Mesenchymal stem cell (in vitro differentiated cells and primary cell): ENCODE measurements around the gene TMEM187.

Experiments used
- DNase-seq: peaks from one replicate; pipeline ENCODE4 v3.0.0-alpha.2; 2013
- H2AFZ ChIP-seq: one replicate; pipeline ENCODE4 v1.6.1; 2013; ENCODE audit warnings: low read depth, mild to moderate bottlenecking, control low read depth, inconsistent platforms, low read length, moderate library complexity
- H2AK5ac ChIP-seq: 2 replicates; pipeline ENCODE4 v1.6.1; 2013; ENCODE audit warnings: low read length, moderate library complexity, mild to moderate bottlenecking, inconsistent platforms; ENCODE audit not compliant: severe bottlenecking
- H2BK120ac ChIP-seq: one replicate; pipeline ENCODE4 v1.6.1; 2013; ENCODE audit warnings: low read depth, mild to moderate bottlenecking, inconsistent platforms, low read length, moderate library complexity
- H2BK12ac ChIP-seq, 2 experiments: one replicate each; pipeline ENCODE4 v1.6.1; 2013; ENCODE audit warnings: inconsistent platforms in 2 of 2, low read length in 2 of 2, mild to moderate bottlenecking in 2 of 2, moderate library complexity in 2 of 2, control low read depth in 1 of 2
- H2BK15ac ChIP-seq: one replicate; pipeline ENCODE4 v1.6.1; 2013; ENCODE audit warnings: mild to moderate bottlenecking, low read depth, inconsistent platforms; ENCODE audit not compliant: poor library complexity, severe bottlenecking
- H2BK5ac ChIP-seq: 2 replicates; pipeline ENCODE4 v1.6.1; 2013; ENCODE audit warnings: low read depth, mild to moderate bottlenecking, low read length, control low read depth, inconsistent platforms; ENCODE audit not compliant: poor library complexity, severe bottlenecking
- H3K14ac ChIP-seq, 2 experiments: one replicate each; pipeline ENCODE4 v1.6.1; 2013; ENCODE audit warnings: inconsistent platforms in 2 of 2, low read length in 2 of 2, control low read depth in 1 of 2, mild to moderate bottlenecking in 1 of 2, moderate library complexity in 1 of 2
- H3K18ac ChIP-seq, 2 experiments: one replicate each; pipeline ENCODE4 v1.6.1; 2013; ENCODE audit warnings: inconsistent platforms in 2 of 2, low read length in 2 of 2, control low read depth in 1 of 2, low read depth in 1 of 2, mild to moderate bottlenecking in 1 of 2
- H3K23ac ChIP-seq, 2 experiments: one replicate each; pipeline ENCODE4 v1.6.1; 2013; ENCODE audit warnings: inconsistent platforms in 2 of 2, low read length in 2 of 2, mild to moderate bottlenecking in 2 of 2, moderate library complexity in 2 of 2, control low read depth in 1 of 2
- H3K27ac ChIP-seq: 2 replicates; pipeline ENCODE4 v1.5.1; 2013; ENCODE audit warnings: mild to moderate bottlenecking, moderate library complexity, low read length, control low read depth, inconsistent platforms; ENCODE audit not compliant: poor library complexity, severe bottlenecking
- H3K27me3 ChIP-seq, 2 experiments: 2 replicates each; pipeline versions ENCODE4 v1.6.1 to v1.7.0; 2013; ENCODE audit warnings: low read length in 2 of 2, mild to moderate bottlenecking in 2 of 2, moderate library complexity in 2 of 2, control low read depth in 1 of 2, inconsistent platforms in 1 of 2; ENCODE audit not compliant: control insufficient read depth in 1 of 2, insufficient read depth in 1 of 2
- H3K36me3 ChIP-seq, 2 experiments: 2 replicates each; pipeline versions ENCODE4 v1.6.1 to v1.7.0; 2013; ENCODE audit warnings: low read length in 2 of 2, control low read depth in 1 of 2, inconsistent platforms in 1 of 2, low read depth in 1 of 2, mild to moderate bottlenecking in 1 of 2; ENCODE audit not compliant: insufficient read depth in 2 of 2, control insufficient read depth in 1 of 2
- H3K4ac ChIP-seq, 2 experiments: one replicate each; pipeline ENCODE4 v1.6.1; 2013; ENCODE audit warnings: inconsistent platforms in 2 of 2, low read length in 2 of 2, mild to moderate bottlenecking in 2 of 2, moderate library complexity in 2 of 2, control low read depth in 1 of 2, low read depth in 1 of 2
- H3K4me1 ChIP-seq: 2 replicates; pipeline ENCODE4 v1.6.1; 2013; ENCODE audit warnings: low read depth, low read length, control low read depth; ENCODE audit not compliant: control insufficient read depth, insufficient read depth
- H3K4me2 ChIP-seq: 2 replicates; pipeline ENCODE4 v1.6.1; 2013; ENCODE audit warnings: low read length, mild to moderate bottlenecking, inconsistent platforms; ENCODE audit not compliant: poor library complexity, severe bottlenecking
- H3K4me3 ChIP-seq, 2 experiments: 2 replicates each; pipeline versions ENCODE4 v1.5.1 to v1.7.0; 2013; ENCODE audit warnings: low read length in 2 of 2, mild to moderate bottlenecking in 2 of 2, control low read depth in 1 of 2, low read depth in 1 of 2; ENCODE audit not compliant: insufficient read depth in 1 of 2
- H3K79me1 ChIP-seq: replicated peaks from 2 replicates; pipeline ENCODE4 v1.6.1; 2013; ENCODE audit warnings: mild to moderate bottlenecking, control low read depth, low read length, inconsistent platforms; ENCODE audit not compliant: poor library complexity, severe bottlenecking
- H3K9ac ChIP-seq: 2 replicates; pipeline ENCODE4 v1.7.0; 2013; ENCODE audit warnings: mild to moderate bottlenecking, low read length, moderate library complexity
- H3K9me3 ChIP-seq: 2 replicates; pipeline ENCODE4 v1.7.0; 2013; ENCODE audit warnings: mild to moderate bottlenecking, low read length; ENCODE audit not compliant: control insufficient read depth
- H4K8ac ChIP-seq: one replicate; pipeline ENCODE4 v1.6.1; 2013; ENCODE audit warnings: inconsistent platforms, mild to moderate bottlenecking, low read length, moderate library complexity
- H4K91ac ChIP-seq: one replicate; pipeline ENCODE4 v1.6.1; 2013; ENCODE audit warnings: mild to moderate bottlenecking, low read length, inconsistent platforms
- WGBS: methylation state at CpG from one replicate; pipeline ENCODE4 v1.1.7; 2013; ENCODE audit warnings: mixed read lengths; 5-methylcytosine and 5-hydroxymethylcytosine counted together

The TMEM187 gene

DNA sequence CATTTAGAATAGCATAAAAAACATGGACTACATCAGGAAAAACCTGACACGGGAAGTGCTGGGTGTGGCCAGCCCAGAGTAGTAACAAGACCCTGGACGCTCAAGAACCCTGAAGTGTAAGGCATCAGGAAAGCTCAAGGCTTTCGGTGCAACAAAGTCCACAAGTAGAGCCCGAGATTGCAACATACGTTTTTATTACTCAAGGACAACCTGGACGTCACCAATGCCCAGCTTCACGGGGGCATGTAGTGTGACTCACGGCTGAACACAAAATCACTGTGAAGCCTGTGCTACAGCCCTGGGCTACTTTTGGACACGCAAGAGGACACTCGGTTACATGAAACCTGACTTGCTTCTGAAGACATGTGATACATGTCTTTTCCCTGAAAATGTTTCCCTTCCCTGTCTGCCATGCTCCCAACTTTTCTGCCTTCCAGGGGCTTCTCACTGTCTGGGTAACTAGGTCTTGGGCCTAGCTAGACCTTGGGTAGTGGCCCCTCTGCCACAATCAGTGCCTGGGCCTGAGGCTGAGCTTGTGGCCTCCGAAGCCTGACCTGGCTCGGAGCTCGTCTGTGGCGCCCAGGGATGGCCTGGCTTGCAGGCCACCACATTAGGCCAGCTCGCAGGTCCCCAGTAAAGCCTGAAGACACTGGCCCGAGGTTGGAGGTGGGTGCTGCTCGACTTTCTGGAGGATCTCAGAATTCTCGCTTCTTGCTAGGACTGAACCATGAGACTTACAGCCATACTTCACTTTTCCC, 38.0 kb downstream of the TMEM187 start:
- Histone ChIP-seq H3K4me3 (no peak overlapping the region), H3K27me3 (peaks cover 0 to 10% of the 10 kb centered on the region in 2 experiments), H3K14ac (no peak overlapping the region), H2AFZ (no peak overlapping the region), H3K4ac (no peak overlapping the region), H3K4me2 (no peak overlapping the region), H2BK12ac (no peak overlapping the region), H3K4me1 (peaks cover 8% of the 10 kb centered on the region), H3K36me3 (peaks cover 46 to 68% of the 10 kb centered on the region in 2 experiments), H2BK15ac (no peak overlapping the region), H4K8ac (peak overlapping the region; percentile 28), H3K27ac (no peak overlapping the region), H3K18ac (no peak overlapping the region), H2BK120ac (no peak overlapping the region), H3K79me1 (peaks cover 9% of the 10 kb centered on the region), H3K23ac (no peak overlapping the region), H2AK5ac (no peak overlapping the region), H3K9ac (no peak overlapping the region), H3K9me3 (no peaks in the 10 kb centered on the region), H2BK5ac (no peak overlapping the region), H4K91ac (no peak overlapping the region)
- peak; percentile 44 for DNase-seq
- 92% methylated on average over 18 of the region's 18 CpGs for WGBS

DNA sequence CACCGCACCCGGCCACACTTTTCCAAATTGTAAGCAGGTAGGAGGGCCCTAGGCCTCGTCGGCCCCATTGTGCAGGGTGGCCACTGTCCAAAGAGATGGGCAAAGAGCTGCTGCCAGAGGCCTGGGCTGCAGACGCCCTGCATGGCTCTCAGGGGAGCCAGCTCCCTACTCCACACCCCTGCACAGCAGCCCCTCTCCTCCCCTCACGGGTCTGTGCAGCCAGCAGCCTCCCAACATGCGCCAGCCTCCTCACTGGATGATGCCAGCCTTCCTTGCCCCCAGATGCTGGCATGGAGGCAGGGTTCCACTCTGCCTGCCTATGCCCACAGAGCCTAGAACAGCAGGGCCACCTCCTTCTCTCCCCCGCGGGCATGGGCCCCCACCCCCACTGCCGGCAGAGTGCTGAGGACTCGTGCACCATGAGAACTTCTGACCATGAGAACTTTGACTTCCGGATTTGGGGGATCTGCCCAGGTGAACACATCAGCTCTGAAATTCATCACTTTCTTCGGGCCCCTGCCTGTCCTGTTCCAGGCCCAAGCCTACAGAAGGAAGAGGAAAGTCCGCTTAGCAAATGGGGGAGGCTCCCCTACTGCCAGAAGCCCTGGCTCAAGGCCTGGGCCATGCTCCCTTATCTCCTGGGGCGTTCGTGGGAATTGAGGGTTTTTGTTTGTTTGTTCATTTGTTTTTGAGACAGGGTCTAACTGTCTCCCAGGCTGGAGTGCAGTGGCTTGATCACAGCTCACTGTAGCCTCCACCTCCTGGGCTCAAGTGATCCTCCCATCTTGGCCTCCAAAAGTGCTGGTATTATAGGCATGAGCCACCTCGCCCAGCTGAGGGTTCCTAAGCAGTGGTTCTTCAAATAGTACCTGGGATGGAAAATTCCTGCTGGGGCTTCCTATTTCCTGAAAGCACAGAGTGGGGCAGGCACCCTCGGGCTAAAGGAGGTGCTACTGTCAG, 39.1 kb downstream of the TMEM187 start:
- WGBS, result 95% methylated on average over 16 of the region's 18 CpGs
- H3K9me3 ChIP-seq, result no peaks in the 10 kb centered on the region
- no peak overlapping the region for H2AFZ ChIP-seq
- peaks cover 0 to 9% of the 10 kb centered on the region in 2 experiments for H3K27me3 ChIP-seq
- H3K4ac ChIP-seq, result no peak overlapping the region
- no peak overlapping the region for H2BK5ac ChIP-seq
- H3K23ac ChIP-seq, result no peak overlapping the region
- no peak for DNase-seq
- H2BK12ac ChIP-seq, result no peak overlapping the region
- H3K18ac ChIP-seq, result no peak overlapping the region
- no peak overlapping the region for H3K27ac ChIP-seq
- no peak overlapping the region for H2BK120ac ChIP-seq
- H3K4me1 ChIP-seq, result peaks cover 8% of the 10 kb centered on the region
- peaks cover 15% of the 10 kb centered on the region for H3K79me1 ChIP-seq
- H3K36me3 ChIP-seq, result peaks cover 51 to 71% of the 10 kb centered on the region in 2 experiments
- no peak overlapping the region for H3K4me2 ChIP-seq
- peak overlapping the region; percentile 37 for H4K8ac ChIP-seq
- H3K9ac ChIP-seq, result no peak overlapping the region
- no peak overlapping the region for H2BK15ac ChIP-seq
- H4K91ac ChIP-seq, result no peak overlapping the region
- H3K14ac ChIP-seq, result no peak overlapping the region
- H3K4me3 ChIP-seq, result no peak overlapping the region
- H2AK5ac ChIP-seq, result no peak overlapping the region

DNA sequence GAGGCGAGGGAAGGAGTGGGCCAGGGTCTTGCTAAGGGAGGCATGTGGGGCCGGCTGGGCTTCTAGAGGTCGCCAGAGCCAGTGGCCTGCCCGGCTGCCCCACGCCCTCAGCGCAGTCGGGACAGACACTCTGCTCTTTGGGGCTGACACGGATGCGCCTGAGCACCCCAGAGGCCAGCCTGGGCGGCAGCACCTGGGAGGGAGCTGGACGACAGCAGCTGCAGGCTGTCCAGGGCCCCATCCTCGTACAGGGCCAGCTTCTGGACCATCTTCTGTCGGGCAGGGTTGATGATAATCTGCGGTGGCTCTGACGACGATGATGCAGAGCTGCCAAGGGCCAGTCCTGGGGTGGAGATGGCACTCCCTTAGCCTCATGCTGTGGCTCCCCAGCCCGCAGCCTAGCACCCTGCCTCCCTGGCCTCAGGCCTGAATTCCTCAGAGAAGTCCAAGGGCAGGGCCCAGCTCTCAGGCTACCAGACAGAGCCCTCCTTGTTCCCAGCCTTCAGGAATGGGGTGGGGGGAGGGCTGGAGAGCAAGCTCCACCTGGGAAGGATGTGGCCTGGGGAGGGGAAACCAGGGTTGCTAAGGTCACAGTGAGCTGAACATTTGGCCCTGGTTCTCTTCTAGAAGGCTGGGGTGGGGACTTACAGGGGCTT, 39.9 kb downstream of the TMEM187 start:
- Histone ChIP-seq H4K8ac (no peak overlapping the region), H3K14ac (no peak overlapping the region), H2AK5ac (no peak overlapping the region), H3K9me3 (no peaks in the 10 kb centered on the region), H3K27me3 (peaks cover 0 to 7% of the 10 kb centered on the region in 2 experiments), H2BK12ac (no peak overlapping the region), H2BK15ac (no peak overlapping the region), H3K4me3 (no peak overlapping the region), H4K91ac (no peak overlapping the region), H3K36me3 (peaks cover 56 to 70% of the 10 kb centered on the region in 2 experiments), H2BK5ac (no peak overlapping the region), H3K23ac (no peak overlapping the region), H2AFZ (no peak overlapping the region), H3K79me1 (peaks cover 15% of the 10 kb centered on the region), H2BK120ac (no peak overlapping the region), H3K27ac (no peak overlapping the region), H3K4me2 (no peak overlapping the region), H3K4me1 (peaks cover 8% of the 10 kb centered on the region), H3K9ac (no peak overlapping the region), H3K18ac (no peak overlapping the region), H3K4ac (peak overlapping the region in 1 of 2 experiments; percentile 58)
- 97% methylated on average over 9 of the region's 17 CpGs for WGBS
- DNase-seq, result no peak
